Adrenal gland (tissue), 12 donors: ENCODE measurements around the gene CCR3. TPM values are rescaled to one million over a fixed set of nuclear protein-coding genes. Genes with fewer than 3 reads are reported as not detected.

ENCODE experiments used
- DNase-seq, 7 donors: peaks; one replicate each; pipeline ENCODE4 v3.0.0-alpha.2; 2019 to 2020
- H3K27ac ChIP-seq, 5 donors: fragments of 200-600 bp; sonication (generic) in 4 of 5; 1 replicate in 3 of 5; 2 replicates in 2 of 5; pipeline versions ENCODE4 v1.5.1 to v1.8.0; 2016 to 2020; ENCODE audit warnings: mild to moderate bottlenecking in 1 of 5
- H3K27me3 ChIP-seq: fragments of 200-600 bp; 2 replicates; pipeline ENCODE4 v1.8.0; 2021
- H3K36me3 ChIP-seq, 2 donors: fragments of 200-600 bp; replicated peaks in 1 of 2; 1 replicate in 1 of 2; 2 replicates in 1 of 2; pipeline versions ENCODE4 v1.5.1 to v1.8.0; 2018 to 2022
- H3K4me1 ChIP-seq, 2 donors: fragments of 200-600 bp; replicated peaks in 1 of 2; 1 replicate in 1 of 2; 2 replicates in 1 of 2; pipeline versions ENCODE4 v1.5.1 to v1.8.0; 2018 to 2021
- H3K4me3 ChIP-seq, 4 donors: fragments of 200-600 bp; sonication (generic) in 3 of 4; one replicate each; pipeline ENCODE4 v1.5.1; 2016 to 2018
- H3K9me3 ChIP-seq, 3 donors: fragments of 200-600 bp; sonication (generic) in 1 of 3; replicated peaks in 1 of 3; 1 replicate in 2 of 3; 2 replicates in 1 of 3; pipeline versions ENCODE4 v1.5.1 to v1.8.0; 2016 to 2021
- POLR2A ChIP-seq, 2 donors: fragments of 450-650 bp; IDR thresholded peaks; one replicate each; pipeline ENCODE4 v1.6.1; 2017; ENCODE audit warnings: antibody characterized with exemption in 2 of 2, mild to moderate bottlenecking in 2 of 2, moderate library complexity in 1 of 2
- WGBS, 4 donors: extraction: QIAGEN DNeasy Blood & Tissue Kit in 2 of 4; methylation state at CpG; one replicate each; pipeline versions ENCODE4 v1.1.5 to v1.1.7; 2013 to 2017; 5-methylcytosine and 5-hydroxymethylcytosine counted together
- intact Hi-C, 2 donors: fragments of 100-400 bp; cut with DNase I; formaldehyde crosslinking; loops; one replicate each; pipeline versions ENCODE4 v1.14.1 to v1.15.0; 2022 to 2023
- polyA plus RNA-seq, 3 donors: library from polyadenylated mRNA; stranded (reverse); fragments of 200-250 nt in 2 of 3; fragments of 350-450 nt in 1 of 3; fragmentation: Illumina TruSeq in 1 of 3; extraction: RNeasy Lipid Tissue Mini Kit (QIAGEN cat#74804) in 1 of 3; gene quantifications; one replicate each; pipeline ENCODE4 v1.2.3, GENCODE V29; 2013 to 2014
- total RNA-seq, 9 donors: library from RNA; depleted of rRNA in 4 of 9; stranded (reverse); fragments of >200 nt in 4 of 9; fragments of 120-200 nt in 1 of 9; fragmentation: NEBNext Ultra II Directional in 1 of 9; extraction: Animal tissue kit (Norgen Biotek cat#: 25700) in 1 of 9; gene quantifications; one replicate each; pipeline versions ENCODE4 v1.1.0 to v1.2.4, GENCODE V29; 2013 to 2023
- TF ChIP-seq, protein P1 (sequence below), 6 experiments: fragments of 450-650 bp in 4 of 6; fragments of 200-600 bp in 2 of 6; sonication (generic) in 1 of 6; IDR thresholded peaks; 1 replicate in 5 of 6; 2 replicates in 1 of 6; pipeline versions ENCODE4 v1.5.1 to v1.8.0; 2016 to 2021; ENCODE audit warnings: antibody characterized with exemption in 6 of 6, mild to moderate bottlenecking in 2 of 6, moderate library complexity in 1 of 6
- donor health status: healthy with polysubstance abuse.
- donor health status: Bipolar disorder and iron deficiency.
- donor health status: DM: yes; HTN: yes; CAD: no.
- donor health status: DM: no; HTN: no; CAD: no.
- donor health status: DM: no; HTN: no; CAD: no.
- donor health status: DM: yes; HTN: yes; CAD: no.

Gene CCR3
- total and polyA plus RNA-seq, 12 donors: 0.07 TPM; not detected in 11

DNA sequence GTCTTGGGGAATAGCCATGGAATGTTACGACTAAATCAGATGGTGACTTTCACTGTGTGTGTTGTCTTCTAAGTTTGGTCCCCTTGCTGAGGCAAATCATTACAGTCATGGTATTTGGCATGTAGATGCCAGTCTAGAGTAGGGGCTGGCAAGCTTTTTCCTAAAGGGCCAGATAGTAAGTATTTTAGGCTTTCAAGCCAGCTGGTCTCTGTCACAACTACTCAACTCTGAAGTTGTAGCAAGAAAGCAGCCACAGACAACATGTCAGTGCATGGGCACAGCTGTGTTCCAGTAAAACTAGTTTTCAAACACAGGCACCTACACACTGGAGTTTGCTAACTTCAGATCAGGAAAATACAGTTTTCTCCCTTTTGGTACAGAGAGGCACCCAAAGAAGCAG lies 39.3 kb downstream of the CCR3 start:
- WGBS, 4 donors: 71 to 80% (median 77%) methylated on average over 1 of the region's 1 CpG
- H3K9me3 ChIP-seq: peaks cover 0 to 13% (median 0%) of the 10 kb centered on the region in 3 donors
- H3K27me3 ChIP-seq: no peaks in the 10 kb centered on the region
- intact Hi-C loops: no loop called here
- H3K4me3 ChIP-seq: no peak overlapping the region
- H3K27ac ChIP-seq: no peak overlapping the region
- no peak for DNase-seq
- TF ChIP-seq, protein P1, sequence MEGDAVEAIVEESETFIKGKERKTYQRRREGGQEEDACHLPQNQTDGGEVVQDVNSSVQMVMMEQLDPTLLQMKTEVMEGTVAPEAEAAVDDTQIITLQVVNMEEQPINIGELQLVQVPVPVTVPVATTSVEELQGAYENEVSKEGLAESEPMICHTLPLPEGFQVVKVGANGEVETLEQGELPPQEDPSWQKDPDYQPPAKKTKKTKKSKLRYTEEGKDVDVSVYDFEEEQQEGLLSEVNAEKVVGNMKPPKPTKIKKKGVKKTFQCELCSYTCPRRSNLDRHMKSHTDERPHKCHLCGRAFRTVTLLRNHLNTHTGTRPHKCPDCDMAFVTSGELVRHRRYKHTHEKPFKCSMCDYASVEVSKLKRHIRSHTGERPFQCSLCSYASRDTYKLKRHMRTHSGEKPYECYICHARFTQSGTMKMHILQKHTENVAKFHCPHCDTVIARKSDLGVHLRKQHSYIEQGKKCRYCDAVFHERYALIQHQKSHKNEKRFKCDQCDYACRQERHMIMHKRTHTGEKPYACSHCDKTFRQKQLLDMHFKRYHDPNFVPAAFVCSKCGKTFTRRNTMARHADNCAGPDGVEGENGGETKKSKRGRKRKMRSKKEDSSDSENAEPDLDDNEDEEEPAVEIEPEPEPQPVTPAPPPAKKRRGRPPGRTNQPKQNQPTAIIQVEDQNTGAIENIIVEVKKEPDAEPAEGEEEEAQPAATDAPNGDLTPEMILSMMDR (IDR thresholded peaks at IDR 0.05): no peak
- no peak for TF ChIP-seq POLR2A (IDR thresholded peaks at IDR 0.05)
- H3K36me3 ChIP-seq: no peaks in the 10 kb centered on the region
- no peaks in the 10 kb centered on the region for H3K4me1 ChIP-seq

GRCh38 chr3:46282041-46282440 lies 39.8 kb downstream of the CCR3 start:
- no peak for DNase-seq
- TF ChIP-seq, protein P1 (IDR thresholded peaks at IDR 0.05): no peak
- TF ChIP-seq POLR2A (IDR thresholded peaks at IDR 0.05): no peak
- no peaks in the 10 kb centered on the region for H3K4me1 ChIP-seq
- peaks cover 0 to 13% (median 0%) of the 10 kb centered on the region in 3 donors for H3K9me3 ChIP-seq
- H3K4me3 ChIP-seq: no peak overlapping the region
- H3K27me3 ChIP-seq: no peaks in the 10 kb centered on the region
- 68 to 84% (median 77%) methylated on average over 4 of the region's 4 CpGs for WGBS, 4 donors
- H3K27ac ChIP-seq: no peak overlapping the region
- intact Hi-C loops: no loop called here
- H3K36me3 ChIP-seq: no peaks in the 10 kb centered on the region

GRCh38 chr3:46282696-46283095 lies 40.4 kb downstream of the CCR3 start:
- intact Hi-C loops: no loop called here
- no peak for DNase-seq
- WGBS, 4 donors: 78 to 82% (median 80%) methylated on average over 2 of the region's 2 CpGs

DNA sequence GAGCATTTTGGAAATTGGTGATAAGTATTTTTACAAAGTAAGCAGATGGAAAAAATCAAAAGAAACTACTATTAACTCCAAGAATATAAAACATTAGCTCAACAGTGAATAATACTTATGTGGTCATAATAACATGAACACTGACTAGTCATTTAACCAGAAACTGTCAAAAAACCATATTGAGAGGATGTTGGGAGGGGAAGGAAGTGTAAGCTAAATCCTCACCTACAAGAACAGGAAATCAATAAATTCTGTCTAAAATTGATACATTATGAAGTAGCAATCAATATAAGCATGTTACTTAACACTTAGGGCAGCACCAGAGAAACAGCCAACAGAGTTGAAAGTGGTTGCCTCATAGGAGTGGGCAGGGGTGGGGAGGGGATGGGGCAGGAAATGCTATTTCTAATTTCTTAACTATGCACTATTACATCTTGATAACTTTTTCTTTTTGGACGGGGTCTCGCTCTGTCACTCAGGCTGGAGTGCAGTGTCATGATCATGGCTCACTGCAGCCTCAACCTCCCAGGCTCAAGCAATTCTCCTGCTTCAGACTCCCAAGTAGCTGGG lies 41.7 kb downstream of the CCR3 start:
- no peak for TF ChIP-seq POLR2A (IDR thresholded peaks at IDR 0.05)
- TF ChIP-seq, protein P1 (IDR thresholded peaks at IDR 0.05): no peak
- no peak overlapping the region for H3K27ac ChIP-seq
- no peak overlapping the region for H3K4me3 ChIP-seq
- H3K4me1 ChIP-seq: no peaks in the 10 kb centered on the region
- WGBS, 4 donors: 70 to 97% (median 81%) methylated on average over 2 of the region's 2 CpGs
- intact Hi-C loops: no loop called here
- H3K9me3 ChIP-seq: peaks cover 0 to 9% (median 0%) of the 10 kb centered on the region in 3 donors
- no peaks in the 10 kb centered on the region for H3K36me3 ChIP-seq
- H3K27me3 ChIP-seq: no peaks in the 10 kb centered on the region
- DNase-seq: no peak

More at GRCh38 chr3:46282696-46283095, 40.4 kb downstream of the CCR3 start:
- Histone ChIP-seq H3K9me3 (peaks cover 0 to 13% (median 0%) of the 10 kb centered on the region in 3 donors), H3K4me1 (no peaks in the 10 kb centered on the region), H3K27me3 (no peaks in the 10 kb centered on the region), H3K4me3 (no peak overlapping the region), H3K27ac (no peak overlapping the region), H3K36me3 (no peaks in the 10 kb centered on the region)
- no peak for TF ChIP-seq POLR2A (IDR thresholded peaks at IDR 0.05)
- TF ChIP-seq, protein P1 (IDR thresholded peaks at IDR 0.05): no peak
